ENCODE measurements around the gene NUDT3.
A peak's percentile ranks its signal among the peaks of the same experiment; 100 is the strongest.
"Not testable (repeated sequence)": the region's sequence is repeated elsewhere in the genome, so short reads cannot be mapped to it uniquely, and the experiment has no call there.

The NUDT3 gene

GRCh38 chr6:34414999-34415858 is 22.8 kb upstream of the NUDT3 start:
- peak; percentile 54 for DNase-seq (ENCODE audit: low spot score)
- peak; percentile 24 for TF ChIP-seq CTCF (IDR thresholded peaks at IDR 0.05; ENCODE audit: extremely low read depth, missing control alignments)

- DNase-seq (ENCODE audit: low spot score): no peak
- no peak for TF ChIP-seq CTCF (IDR thresholded peaks at IDR 0.05; ENCODE audit: extremely low read depth, missing control alignments)
Observed at GRCh38 chr6:34412643-34413214, 20.3 kb upstream of the NUDT3 start.

GRCh38 chr6:34412016-34412415 is 19.5 kb upstream of the NUDT3 start:
- DNase-seq (ENCODE audit: low spot score): no peak
- no peak for TF ChIP-seq CTCF (IDR thresholded peaks at IDR 0.05; ENCODE audit: extremely low read depth, missing control alignments)

- DNase-seq (ENCODE audit: low spot score): not testable (repeated sequence)
Observed at GRCh38 chr6:34407915-34408314, 15.4 kb upstream of the NUDT3 start.

GRCh38 chr6:34396518-34396917 is 4.0 kb upstream of the NUDT3 start:
- no peak for TF ChIP-seq CTCF (IDR thresholded peaks at IDR 0.05; ENCODE audit: extremely low read depth, missing control alignments)
- no peak for DNase-seq (ENCODE audit: low spot score)

GRCh38 chr6:34393966-34394305 is 1.5 kb upstream of the NUDT3 start:
- TF ChIP-seq CTCF (IDR thresholded peaks at IDR 0.05; ENCODE audit: extremely low read depth, missing control alignments): no peak
- no peak for DNase-seq (ENCODE audit: low spot score)

- DNase-seq (ENCODE audit: low spot score): peak; percentile 42
- no peak for TF ChIP-seq CTCF (IDR thresholded peaks at IDR 0.05; ENCODE audit: extremely low read depth, missing control alignments)
Observed at GRCh38 chr6:34393191-34393965, 909 bp upstream of the NUDT3 start.

All from GM20000 (cell line).